HG02588 (cell line): ENCODE data around the gene CRK.
"Not testable (repeated sequence)": the region's sequence is repeated elsewhere in the genome, so short reads cannot be mapped to it uniquely, and the experiment has no call there.

ENCODE experiments used
- ATAC-seq: cut with Tn5 transposase; IDR thresholded peaks from one replicate; pipeline ENCODE4 v1.9.1; 2021; ENCODE audit warnings: mild to moderate bottlenecking, moderate library complexity; ENCODE audit not compliant: unreplicated experiment

Gene CRK

DNA sequence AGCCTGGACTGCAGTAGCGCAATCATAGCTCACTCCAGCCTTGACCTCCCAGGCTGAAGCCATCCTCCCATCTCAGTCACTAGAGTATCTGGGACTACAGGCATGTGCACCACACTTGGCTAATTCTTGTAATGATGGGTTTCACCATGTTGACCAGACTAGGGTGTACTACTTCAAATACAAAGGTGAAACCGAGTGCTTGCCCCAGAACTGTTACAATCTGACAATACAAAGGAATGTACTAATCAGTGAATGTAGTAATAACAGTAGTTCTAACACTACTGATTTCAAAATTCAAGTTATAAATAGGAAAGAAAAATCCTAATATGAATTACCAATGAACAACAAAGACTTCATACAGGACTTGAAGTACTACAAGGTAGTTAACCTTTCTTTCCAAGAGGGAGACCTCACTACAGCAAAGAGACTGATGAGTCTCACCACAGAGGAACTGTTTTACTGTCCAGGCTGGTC, 24.4 kb downstream of the CRK start:
- ATAC-seq: no peak

DNA sequence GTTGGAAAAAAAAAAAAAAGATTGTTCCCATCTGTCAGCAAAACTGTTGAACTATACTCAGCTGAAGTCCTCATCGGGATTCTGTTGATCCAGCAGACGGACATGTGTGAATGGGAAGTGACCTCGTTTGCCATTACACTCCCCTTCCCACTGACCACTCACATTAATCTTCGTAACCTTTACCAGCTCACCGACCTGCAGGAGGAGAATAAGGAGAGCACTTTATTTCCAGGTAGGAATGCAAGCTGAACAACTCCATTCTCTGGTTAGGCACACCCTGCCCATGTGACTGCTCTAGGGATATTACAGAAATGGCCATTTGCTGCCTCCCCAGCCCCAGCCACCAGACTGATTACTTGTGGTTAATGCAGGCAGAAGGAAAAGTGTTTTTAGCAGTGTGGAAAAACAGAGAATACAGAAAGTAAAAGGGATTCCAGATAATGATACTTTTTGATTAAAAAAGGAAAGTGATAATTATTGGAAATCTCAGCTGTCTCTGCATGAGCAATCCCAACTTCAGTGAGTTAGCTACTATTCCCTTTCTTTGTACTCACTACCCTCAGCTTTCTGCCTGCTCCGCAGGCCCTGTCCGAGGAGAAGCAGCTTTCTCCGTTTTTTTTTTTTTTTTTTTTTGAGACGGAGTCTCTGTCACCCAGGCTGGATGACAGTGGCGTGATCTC, 32.4 kb downstream of the CRK start:
- ATAC-seq: no peak

GRCh38 chr17:1422885-1423284, 33.1 kb downstream of the CRK start:
- no peak for ATAC-seq

DNA sequence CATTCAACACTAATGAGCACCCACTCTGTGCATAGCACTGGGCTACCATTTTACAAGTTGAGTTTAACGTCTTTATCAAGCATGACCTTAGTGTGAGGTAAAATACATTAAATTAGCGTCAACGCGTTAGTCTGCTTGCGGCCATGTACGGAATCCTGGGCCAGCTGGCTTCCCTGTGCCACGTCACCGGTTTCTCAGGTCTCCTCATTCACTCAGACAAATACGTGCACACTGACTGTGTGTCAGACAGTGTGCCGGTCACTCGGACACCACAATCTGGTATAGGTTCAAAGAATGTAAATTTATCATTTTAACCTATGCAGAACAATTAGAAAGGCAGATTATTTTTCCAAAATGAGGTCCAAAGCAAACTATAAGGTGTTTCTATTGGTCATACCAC, 34.6 kb downstream of the CRK start:
- ATAC-seq: no peak

GRCh38 chr17:1420981-1421380, 35.1 kb downstream of the CRK start:
- ATAC-seq: no peak

GRCh38 chr17:1420163-1420562, 35.9 kb downstream of the CRK start:
- ATAC-seq: no peak

GRCh38 chr17:1418476-1418875, 37.6 kb downstream of the CRK start:
- ATAC-seq: not testable (repeated sequence)

DNA sequence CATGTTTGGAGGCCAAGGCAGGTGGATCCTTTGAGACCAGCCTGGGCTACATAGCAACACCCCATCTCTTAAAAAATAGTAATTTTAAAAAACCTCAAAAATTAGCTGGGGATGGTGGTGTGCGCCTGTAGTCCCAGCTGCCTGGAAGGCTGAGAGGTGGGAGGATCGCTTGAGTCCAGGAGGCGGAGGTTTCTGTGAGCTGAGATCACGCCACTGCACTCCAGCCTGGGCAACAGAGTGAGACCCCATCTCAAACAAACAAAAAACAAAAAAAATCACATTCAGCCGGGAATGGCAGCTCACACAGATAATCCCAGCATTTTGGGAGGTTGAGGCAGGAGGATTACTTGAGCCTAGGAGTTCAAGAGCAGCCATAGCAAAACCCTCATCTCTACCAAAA, 39.6 kb downstream of the CRK start:
- ATAC-seq: no peak

DNA sequence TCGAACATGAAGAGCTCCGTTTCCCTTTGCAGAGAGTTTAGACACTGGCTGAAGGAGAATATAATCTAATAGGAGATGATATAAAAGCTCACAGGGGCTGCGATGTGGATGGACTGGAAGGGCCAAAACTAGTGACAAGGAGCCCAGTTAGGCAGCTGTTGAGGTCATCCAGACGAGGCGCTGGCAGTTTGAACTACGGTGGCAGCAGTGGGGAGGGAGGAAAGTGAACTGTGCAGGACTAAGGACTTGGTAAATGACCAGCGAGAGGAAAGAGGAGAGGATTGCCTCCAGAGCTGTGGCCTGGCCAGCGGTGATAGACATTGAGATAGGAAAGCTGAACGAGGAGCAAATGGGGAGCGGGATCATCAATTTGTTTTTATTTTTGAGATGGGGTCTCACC, 41.4 kb downstream of the CRK start:
- no peak for ATAC-seq

- no peak for ATAC-seq
Observed at GRCh38 chr17:1414001-1414574, 41.9 kb downstream of the CRK start.

GRCh38 chr17:1413281-1413791, 42.7 kb downstream of the CRK start:
- no peak for ATAC-seq

DNA sequence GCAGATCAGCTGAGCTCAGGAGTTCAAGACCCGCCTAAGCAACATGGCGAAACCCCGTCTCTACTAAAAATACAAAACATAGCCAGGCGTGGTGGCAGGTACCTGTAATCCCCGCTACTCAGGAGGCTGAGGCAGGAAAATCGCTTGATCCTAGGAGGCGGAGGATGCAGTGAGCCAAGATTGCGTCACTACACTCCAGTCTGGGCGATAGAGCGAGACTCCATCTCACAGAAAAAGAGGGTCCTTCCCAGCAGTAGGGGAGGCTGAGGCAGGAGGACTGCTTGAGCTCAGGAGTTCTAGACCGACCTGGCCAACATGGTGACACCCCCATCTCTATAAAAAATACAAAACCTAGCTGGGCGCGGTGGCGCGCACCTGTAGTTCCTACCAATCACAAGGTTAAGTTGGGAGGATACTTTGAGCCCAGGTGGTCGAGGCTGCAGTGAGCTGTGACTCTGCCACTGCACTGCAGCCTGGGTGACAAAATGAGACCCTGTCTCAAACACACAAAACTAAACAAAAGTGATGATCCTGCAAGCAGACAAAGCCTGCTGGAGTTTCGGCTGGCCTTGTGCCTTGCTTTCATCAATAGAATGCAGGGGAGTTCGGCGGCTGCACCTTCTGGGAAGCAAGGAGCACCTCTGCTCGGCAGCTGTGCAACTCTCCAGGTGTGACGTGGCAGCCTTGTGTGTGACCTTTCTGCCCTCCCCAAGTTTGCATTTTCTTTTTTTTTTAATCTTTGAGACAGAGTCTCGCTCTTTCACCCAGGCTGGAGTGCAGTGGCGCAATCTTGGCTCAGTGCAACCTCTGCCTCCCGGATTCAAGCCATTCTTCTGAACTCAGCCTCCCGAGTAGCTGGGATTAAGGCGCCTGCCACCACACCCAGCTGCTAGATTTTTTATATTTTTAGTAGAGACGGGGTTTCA, 43.6 kb downstream of the CRK start:
- no peak for ATAC-seq

DNA sequence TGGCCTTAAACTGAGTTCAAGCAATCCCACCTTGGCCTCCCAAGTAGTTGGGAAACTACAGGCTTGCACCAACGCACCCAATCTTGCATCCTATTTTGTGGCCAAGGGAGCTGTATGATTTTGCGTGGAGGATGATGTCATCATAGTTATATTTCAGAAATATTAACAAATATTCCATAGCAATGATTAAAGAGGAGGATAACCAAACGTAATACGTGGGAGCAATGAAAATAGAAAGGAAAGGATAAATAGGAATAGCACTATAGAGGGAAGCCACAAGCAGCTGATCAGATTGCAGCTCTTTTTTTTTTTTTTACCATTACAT, 53.8 kb downstream of the CRK start:
- no peak for ATAC-seq

- peak; percentile 92 for ATAC-seq
Observed at GRCh38 chr17:1399679-1400512, 56.1 kb downstream of the CRK start, which contains the start of gene YWHAE. Gene YWHAE, minus strand, starts transcription at chr17:1400222. Its CDS starts 112 bp downstream, at chr17:1400110.

GRCh38 chr17:1398931-1399678, 56.9 kb downstream of the CRK start:
- no peak for ATAC-seq

GRCh38 chr17:1398028-1398427, 58.0 kb downstream of the CRK start:
- no peak for ATAC-seq

DNA sequence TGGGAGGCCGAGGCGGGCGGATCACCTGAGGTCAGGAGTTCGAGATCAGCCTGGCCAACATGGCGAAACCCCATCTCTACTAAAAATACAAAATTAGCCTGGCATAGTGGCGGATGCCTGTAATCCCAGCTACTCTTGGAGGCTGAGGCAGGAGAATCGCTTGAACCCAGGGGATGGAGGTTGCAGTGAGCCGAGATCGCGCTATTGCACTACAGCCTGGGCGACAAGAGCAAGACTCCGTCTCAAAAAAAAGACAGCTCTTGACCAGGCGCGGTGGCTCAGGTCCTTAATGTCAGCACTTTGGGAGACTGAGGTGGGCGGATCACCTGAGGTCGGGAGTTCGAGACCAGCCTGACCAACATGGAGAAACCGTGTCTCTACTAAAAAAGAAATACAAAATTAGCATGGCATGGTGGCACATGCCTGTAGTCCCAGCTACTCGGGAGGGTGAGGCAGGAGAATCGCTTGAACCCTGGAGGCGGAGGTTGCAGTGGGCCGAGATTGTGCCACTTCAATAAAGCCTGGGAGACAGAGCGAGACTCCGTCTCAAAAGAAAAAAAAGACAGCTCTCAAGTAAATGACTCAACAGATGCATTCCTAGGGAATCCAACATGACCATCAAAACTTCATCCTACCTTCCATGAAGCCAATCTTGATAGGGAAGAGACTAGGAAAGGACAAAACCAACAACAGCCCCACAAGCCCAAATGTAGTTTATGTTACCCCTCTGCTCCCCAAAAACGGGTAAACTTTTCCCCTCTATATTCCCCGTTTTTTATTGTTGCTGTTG, 60.0 kb downstream of the CRK start:
- ATAC-seq: not testable (repeated sequence)

GRCh38 chr17:1391577-1391976, 64.5 kb downstream of the CRK start:
- no peak for ATAC-seq
